GM18951 (cell line): ENCODE results near the gene ANKRD13A.

Experiments
- POLR2A ChIP-seq: IDR thresholded peaks from 4 replicates; pipeline ENCODE4 v1.6.1; 2011; ENCODE audit warnings: mild to moderate bottlenecking; ENCODE audit not compliant: insufficient read length, insufficient read depth; ENCODE audit errors: extremely low read depth
- in situ Hi-C: fragments of 300-500 bp; cut with MboI; formaldehyde crosslinking; loops from one replicate; pipeline ENCODE4 v1.12.0; 2022; ENCODE audit warnings: low sequenced_read_pairs, mixed read lengths, inconsistent platforms; ENCODE audit not compliant: unreplicated experiment

The ANKRD13A gene

DNA sequence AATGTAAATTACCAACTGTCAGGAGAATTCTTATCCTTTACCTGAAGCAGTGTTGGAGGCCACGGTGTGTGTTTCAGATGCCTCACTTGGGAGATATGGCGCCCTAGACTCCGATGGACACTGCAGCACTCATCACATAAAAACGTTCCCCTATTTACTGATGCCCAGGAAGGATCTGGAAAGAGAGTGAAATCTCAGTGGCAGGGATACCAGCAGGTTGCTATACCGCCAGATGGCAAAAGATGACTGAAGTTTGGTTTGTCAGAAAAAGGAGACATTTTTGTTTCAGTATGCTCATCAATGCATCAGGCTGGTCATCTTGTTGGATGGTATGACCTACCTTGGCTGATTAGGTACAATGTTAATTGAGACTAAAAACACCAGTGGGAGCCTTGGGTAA is 7.6 kb upstream of the ANKRD13A start:
- TF ChIP-seq POLR2A = no peak
- in situ Hi-C loops = no loop called here

DNA sequence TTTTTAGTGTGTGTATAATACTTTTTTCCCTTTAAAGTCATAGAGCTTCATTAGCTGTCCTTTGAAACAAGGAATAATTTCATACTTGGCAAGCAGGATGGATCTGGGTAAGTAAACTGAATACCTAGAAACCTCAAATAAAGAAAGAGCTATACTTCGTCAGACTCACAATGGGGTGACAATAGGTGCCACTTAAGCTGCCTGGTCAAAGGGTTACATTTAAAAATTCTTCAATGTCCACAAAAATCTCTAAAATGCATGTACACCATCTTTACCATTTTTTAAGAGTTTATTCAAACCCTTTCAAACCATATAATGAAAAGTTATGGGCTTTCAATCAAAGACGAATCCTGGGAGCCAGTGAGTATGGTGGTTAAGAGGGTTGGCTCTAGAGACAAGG is 6.1 kb upstream of the ANKRD13A start:
- in situ Hi-C loops = no loop called here
- no peak for TF ChIP-seq POLR2A

DNA sequence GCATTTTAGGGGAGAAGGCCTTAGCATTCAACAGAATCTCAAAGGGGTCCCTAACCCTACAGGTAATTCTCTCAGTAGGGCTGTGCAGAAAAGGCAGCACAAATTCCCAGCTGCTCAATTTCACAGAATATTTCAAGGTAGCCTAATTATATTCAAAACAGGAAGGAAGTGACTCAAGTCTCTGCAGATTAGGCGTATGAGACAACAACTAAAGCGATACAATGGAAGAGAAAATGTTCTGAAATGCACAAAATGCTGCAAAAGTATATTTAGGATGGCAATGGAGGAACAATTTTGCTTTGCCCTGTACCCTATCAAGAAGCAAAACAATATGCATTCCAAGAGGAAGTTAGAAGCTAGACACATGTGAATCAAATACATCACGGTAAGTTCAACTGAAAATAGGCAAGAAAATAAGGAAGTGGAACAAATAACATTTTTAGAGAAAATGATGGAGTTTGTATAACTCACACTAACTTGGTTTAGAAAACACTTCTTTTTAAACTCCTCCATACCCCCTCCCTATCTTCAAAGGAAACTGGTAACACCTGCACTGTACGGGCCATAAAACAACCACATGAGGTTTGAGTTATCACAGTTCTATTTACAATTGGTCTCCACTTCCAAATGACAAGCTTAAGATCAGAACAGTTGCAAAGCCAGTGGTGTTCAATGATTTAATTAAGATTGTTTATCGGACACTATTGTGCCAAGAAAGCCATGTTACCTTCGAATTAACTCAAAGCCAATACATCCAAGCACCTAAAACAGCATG is 4.6 kb upstream of the ANKRD13A start:
- in situ Hi-C loops = no loop called here
- no peak for TF ChIP-seq POLR2A

DNA sequence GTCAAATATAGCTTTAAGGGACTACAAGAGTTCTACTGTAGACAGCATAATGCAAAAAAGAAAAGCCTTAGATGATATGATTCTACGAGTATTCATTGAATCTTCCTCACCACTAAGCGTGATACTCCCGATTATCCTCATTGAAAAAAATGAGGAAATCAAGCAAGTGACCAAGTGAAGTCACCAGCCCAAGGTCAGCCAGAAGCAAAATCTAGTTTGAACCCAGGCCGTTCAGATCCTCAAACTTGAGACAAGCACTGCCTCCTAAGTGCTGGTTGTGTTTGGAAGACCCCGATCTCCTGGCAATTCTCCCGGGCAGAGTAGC is 3.9 kb upstream of the ANKRD13A start:
- no peak for TF ChIP-seq POLR2A
- in situ Hi-C loops = no loop called here

DNA sequence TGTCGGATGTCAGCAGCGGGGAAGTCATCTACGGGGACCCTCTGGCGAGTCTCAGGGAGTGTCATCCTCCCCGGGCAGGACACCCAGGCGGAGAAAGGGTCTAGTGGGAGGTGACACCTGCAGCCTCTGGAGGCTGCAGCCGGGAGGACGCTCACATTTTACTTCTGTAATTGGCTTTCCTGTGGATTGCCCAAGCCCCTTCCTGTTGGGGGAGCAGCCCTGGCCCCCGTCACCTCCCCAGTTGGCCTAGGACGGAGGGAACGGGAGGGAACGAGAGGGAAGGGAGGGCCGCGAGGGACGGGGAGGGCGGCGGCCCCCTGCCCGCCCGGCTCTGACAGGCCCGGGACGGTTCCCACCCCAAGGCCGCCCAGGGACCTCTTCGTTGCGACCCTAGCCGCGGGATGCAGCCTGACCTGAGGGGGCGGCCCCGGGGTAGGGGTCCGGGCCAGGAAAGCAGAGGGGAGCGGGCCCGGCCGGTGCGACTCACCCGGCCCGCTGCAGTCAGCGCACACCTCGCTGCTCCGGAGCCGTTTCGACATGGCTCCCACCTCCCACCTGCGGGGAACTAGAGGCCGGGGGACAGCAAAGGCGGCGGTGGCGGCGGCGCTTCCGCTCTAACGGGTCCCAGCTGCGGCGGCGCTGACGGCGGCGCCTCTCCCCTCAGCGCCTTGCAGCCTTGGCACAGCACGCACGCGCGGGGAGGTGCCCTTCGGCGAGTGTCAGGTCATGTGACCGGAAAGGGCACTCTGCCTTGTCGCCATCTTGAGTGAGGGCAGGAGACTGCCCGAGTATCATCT is 3.3 kb upstream of the ANKRD13A start, which contains the start of gene GIT2:
TSS of gene GIT2 (minus strand) at position 683 of the 797 bp plus-strand sequence. CDS start at position 539, 144 bp downstream.
- TF ChIP-seq POLR2A = peak; percentile 92
- in situ Hi-C loops = no loop called here

DNA sequence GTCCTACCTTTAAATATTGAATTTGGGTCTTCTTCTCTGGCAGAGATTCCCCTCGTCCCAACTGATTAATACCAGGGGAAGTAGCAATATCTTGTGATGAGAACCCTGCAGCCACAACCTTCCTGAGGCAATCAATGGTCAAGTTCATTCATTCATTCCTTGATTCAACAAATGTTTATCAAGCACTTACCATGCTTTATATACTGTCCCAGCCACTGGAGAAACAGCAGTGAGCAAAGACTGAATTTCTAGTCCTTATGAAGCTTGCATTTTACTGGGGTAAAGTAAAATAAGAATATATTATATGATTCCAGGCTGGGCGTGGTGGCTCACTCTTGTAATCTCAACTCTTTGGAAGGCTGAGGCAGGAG is 2.8 kb upstream of the ANKRD13A start:
- in situ Hi-C loops = no loop called here
- TF ChIP-seq POLR2A = no peak

DNA sequence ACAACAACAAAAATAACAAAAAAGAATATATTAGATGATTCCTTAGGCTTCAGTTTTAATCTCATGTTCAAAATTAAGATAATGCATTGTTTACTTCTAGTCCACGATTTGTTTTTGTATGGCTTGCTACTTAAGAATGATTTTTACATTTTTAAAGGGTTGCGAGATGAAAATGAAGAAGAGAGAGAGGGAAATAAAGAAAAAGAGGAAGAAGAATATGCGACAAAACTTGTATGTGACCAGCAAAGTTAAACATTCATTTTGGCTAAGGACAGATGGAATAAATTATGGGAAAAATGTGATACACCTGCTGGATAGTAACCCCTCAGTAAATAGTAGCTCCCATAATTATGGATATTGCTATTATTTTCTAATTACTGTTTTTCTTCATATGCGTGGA is 1.8 kb upstream of the ANKRD13A start:
- no peak for TF ChIP-seq POLR2A
- in situ Hi-C loops = no loop called here

DNA sequence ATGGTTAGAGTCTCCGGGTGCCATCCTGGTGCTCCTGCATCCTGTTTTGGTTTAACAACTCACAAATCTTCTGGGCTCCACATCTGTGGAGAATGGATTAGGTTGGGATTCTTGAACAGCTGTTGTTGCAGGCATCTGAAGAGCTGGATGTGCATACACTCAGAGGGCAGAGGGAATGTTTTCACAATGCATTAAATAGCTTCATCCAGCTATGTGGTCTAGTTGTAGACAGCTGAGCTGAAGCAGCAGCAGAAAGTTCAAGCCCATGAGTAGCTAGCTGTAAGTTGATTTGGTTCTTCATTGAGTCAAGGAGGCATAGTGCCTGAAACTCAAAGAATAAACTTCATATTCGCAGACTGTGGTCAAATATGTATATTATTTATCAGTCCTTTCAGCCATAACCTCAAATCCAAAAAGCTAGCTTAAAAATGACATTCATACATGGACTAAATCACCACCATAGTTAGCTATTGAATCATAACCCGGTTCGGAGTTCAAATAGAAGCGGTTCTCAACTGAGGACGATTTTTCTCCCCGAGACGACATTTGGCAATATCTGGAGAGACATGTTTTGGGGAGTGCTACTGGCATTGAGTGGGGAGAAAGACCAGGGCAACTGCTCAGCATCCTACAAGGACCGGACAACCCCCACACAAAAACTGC is 858 bp upstream of the ANKRD13A start:
- no peak for TF ChIP-seq POLR2A
- in situ Hi-C loops = no loop called here

DNA sequence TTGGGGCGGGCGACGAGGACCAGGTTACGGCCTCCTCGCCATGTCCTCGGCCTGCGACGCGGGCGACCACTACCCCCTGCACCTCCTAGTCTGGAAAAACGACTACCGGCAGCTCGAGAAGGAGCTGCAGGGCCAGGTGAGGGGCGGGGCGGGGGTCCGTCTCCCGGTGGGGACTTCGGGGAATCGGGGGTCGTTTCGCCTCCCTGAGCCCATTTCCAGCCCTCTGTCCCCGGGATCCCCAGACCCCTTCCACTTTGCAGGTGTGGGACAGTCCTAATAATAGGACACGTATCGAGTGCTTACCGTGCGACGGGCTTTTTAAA is 380 bp downstream of the ANKRD13A start:
- in situ Hi-C loops = no loop called here

DNA sequence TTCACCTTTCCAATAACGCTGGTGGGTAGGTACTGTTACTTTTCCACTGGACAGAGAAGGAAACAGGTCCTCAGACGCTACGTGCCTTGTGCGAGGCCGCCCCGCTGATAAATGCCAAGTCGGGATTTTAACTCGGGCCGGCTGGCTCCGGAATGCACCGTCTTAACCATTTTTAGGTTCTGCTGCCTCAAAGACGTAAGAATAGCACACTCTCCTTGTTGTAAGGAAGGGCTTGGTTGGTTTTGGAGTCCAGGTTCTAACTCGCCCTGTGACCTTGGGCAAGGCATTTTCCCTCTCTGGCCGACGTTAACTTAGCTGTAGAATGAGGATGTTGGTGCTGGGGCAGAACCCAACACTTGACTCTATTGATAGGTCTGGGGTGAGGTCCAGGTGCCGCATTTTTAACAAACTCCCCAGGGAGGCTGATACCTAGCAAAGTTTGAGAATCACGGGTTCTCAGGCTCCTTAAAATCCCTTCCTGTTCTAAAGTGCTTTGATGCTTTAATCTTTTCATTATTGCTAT is 814 bp downstream of the ANKRD13A start:
- in situ Hi-C loops = no loop called here
- TF ChIP-seq POLR2A = no peak

More for the DNA sequence above, 380 bp downstream of the ANKRD13A start:
- no peak for TF ChIP-seq POLR2A

DNA sequence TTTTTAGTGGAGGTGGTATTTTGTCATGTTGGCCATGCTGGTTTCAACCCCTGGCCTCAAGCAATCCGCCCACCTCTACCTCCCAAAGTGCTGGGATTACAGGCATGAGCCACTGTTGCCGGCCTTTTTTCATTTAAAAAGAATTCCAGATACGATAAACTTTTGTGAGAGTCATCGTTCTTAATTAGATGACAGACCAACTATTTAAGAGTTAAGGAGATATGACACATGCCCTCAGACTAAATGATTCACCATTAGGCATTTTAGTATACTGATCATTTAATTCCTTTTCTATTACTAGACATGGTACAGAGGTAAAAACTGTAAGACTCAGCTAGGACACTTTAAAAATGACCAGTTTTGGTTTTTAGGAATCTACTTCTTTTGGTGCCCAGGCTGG is 2.4 kb downstream of the ANKRD13A start:
- in situ Hi-C loops = no loop called here

DNA sequence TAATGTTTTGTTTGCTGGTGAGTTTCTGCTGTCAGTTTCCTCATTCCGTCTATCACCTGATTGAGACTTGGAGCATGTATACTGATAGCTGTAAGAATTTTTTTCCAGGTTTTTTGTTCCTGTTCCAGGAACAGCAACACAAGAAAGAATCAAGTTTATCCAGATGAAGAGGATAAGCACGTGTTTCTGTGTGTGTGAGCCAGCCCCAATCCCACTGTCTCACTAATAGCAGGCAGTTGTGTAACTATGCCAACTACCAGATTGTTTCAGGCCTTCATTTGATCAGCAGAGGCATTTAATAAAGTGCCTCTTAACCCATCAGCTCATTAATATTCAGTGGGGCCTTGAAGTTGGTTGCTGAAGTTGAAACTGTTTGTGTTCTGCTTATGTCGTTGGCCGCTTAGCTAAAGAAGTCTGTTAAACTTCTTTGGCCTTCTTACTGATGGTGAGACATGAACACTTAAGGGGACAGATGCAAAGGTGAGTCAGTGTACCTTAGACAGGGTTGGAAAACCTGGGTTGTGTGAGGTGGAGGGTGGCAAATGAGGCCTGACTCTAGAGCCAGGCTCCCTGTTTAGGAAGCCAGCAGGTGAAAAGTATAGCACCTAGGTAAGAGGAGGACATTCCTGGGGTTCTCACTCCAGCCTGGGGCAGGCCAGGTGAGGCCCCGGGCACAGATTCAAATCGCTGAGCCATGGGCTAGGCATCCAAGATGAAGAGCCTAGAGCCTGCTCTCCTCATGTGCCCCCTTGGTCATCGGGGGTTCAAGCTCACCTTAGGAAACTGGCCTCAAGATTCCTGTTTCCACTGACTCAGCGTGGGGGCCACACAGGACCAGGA is 3.7 kb downstream of the ANKRD13A start:
- in situ Hi-C loops = no loop called here
- TF ChIP-seq POLR2A = no peak

More for the DNA sequence above, 2.4 kb downstream of the ANKRD13A start:
- no peak for TF ChIP-seq POLR2A

DNA sequence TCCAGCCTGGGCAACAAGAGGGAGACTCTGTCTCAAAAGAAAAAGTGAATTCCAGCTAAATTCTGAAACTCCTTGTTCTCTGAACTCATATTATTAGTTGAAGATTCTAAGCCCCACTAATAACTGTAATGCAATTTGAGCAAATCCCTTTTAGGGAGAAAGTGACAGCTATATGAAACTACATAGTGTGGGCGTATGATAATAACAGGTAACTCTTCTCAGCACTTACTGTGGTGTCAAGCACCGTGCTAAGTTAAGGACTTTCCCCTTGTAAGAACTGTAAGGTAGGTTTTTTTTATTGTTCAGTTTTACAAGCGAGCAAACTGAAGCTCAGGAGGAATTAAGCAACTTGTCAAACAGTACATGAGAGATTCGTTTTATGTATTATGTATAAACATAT is 5.4 kb downstream of the ANKRD13A start:
- TF ChIP-seq POLR2A = no peak
- in situ Hi-C loops = no loop called here
